GM12878 (cell line): ENCODE data around the gene EDNRB. TPM values are rescaled to one million over a fixed set of nuclear protein-coding genes. Genes with fewer than 3 reads are reported as not detected.

ENCODE experiments used
- ATAC-seq: fragments of 200-7000 bp; cut with Tn5 transposase; 3 replicates; pipeline ENCODE4 v1.9.1; 2020; ENCODE audit warnings: mild to moderate bottlenecking, moderate library complexity
- BruUV-seq: library from RNA; stranded (reverse); fragments of 400-500 nt; replicated peaks from 2 replicates; lab custom pipeline; 2021; lab: Mats Ljungman, UMichigan
- CTCF ChIA-PET: fragments of 300-600 bp; sonication (Branson Sonifier 250); formaldehyde crosslinking; extraction: SDS; loops from one replicate; lab custom pipeline; 2021; ENCODE audit warnings: inconsistent platforms; lab: Yijun Ruan, JAX
- POLR2A ChIA-PET: fragments of 350-600 bp; formaldehyde crosslinking; extraction: SDS; loops from one replicate; lab custom pipeline; 2021; ENCODE audit warnings: inconsistent platforms; lab: Charles Lee
- RAD21 ChIA-PET: fragments of 300-600 bp; sonication (Branson Sonifier 250); formaldehyde crosslinking; loops from one replicate; lab custom pipeline; 2023; ENCODE audit warnings: antibody characterized with exemption; ENCODE audit not compliant: unreplicated experiment; lab: Charles Lee
- SMC1A ChIA-PET: fragments of 300-600 bp; sonication (Branson Sonifier 250); formaldehyde crosslinking; loops from one replicate; lab custom pipeline; 2023; ENCODE audit not compliant: unreplicated experiment, uncharacterized antibody; lab: Charles Lee
- DNase-seq: peaks from one replicate; pipeline ENCODE4 v3.0.0-alpha.2; 2011; ENCODE audit warnings: low read depth, low spot score
- FAIRE-seq: peaks from 3 replicates; lab custom pipeline; 2011; peaks lifted over from hg19 to GRCh38; lab: Jason Lieb, UNC
- H2AFZ ChIP-seq: 2 replicates; pipeline ENCODE4 v1.6.0; 2011; ENCODE audit warnings: low read depth, low read length, control low read depth; ENCODE audit not compliant: control insufficient read depth
- H3K27ac ChIP-seq: 2 replicates; pipeline ENCODE4 v1.5.1; 2011; ENCODE audit warnings: control low read depth; ENCODE audit not compliant: control insufficient read depth, insufficient read depth
- H3K27me3 ChIP-seq, 2 experiments: replicated peaks in 1 of 2; 2 replicates each; pipeline versions ENCODE4 v1.6.0 to v1.6.1; 2011; ENCODE audit warnings: low read length in 1 of 2; ENCODE audit not compliant: control insufficient read depth in 2 of 2, insufficient read depth in 2 of 2
- H3K36me3 ChIP-seq, 2 experiments: 2 replicates each; pipeline ENCODE4 v1.5.1; 2011; ENCODE audit warnings: low read length in 1 of 2; ENCODE audit not compliant: control insufficient read depth in 2 of 2, insufficient read depth in 2 of 2
- H3K4me1 ChIP-seq: 2 replicates; pipeline ENCODE4 v1.6.1; 2011; ENCODE audit warnings: mild to moderate bottlenecking, low read length, moderate library complexity, mixed read lengths; ENCODE audit not compliant: control insufficient read depth, insufficient read depth
- H3K4me2 ChIP-seq: 2 replicates; pipeline ENCODE4 v1.6.0; 2011; ENCODE audit warnings: control low read depth; ENCODE audit not compliant: control insufficient read depth, insufficient read depth
- H3K4me3 ChIP-seq: fragments of 200-600 bp; sonication (generic); 2 replicates; pipeline ENCODE4 v1.5.1; 2016
- H3K79me2 ChIP-seq: 2 replicates; pipeline ENCODE4 v1.6.0; 2011; ENCODE audit warnings: low read length; ENCODE audit not compliant: control insufficient read depth, insufficient read depth
- H3K9ac ChIP-seq: 2 replicates; pipeline ENCODE4 v1.8.0; 2011; ENCODE audit warnings: low read length, control low read depth, mixed read lengths; ENCODE audit not compliant: control insufficient read depth, insufficient read depth
- H3K9me3 ChIP-seq: replicated peaks from 3 replicates; pipeline ENCODE4 v1.5.1; 2011; ENCODE audit warnings: mild to moderate bottlenecking, low read length; ENCODE audit not compliant: control insufficient read depth, insufficient read depth
- H4K20me1 ChIP-seq: 2 replicates; pipeline ENCODE4 v1.6.0; 2011; ENCODE audit not compliant: control insufficient read depth, insufficient read depth
- CBFB ChIP-seq: IDR thresholded peaks from 2 replicates; pipeline ENCODE4 v1.6.1; 2016; ENCODE audit warnings: antibody characterized with exemption, low read depth
- CBX3 ChIP-seq: fragments of 200-600 bp; sonication (generic); IDR thresholded peaks from 2 replicates; pipeline ENCODE4 v1.6.1; 2016; ENCODE audit warnings: low read depth, borderline replicate concordance
- FOXK2 ChIP-seq: fragments of 450-650 bp; IDR thresholded peaks from 2 replicates; pipeline ENCODE4 v1.6.1; 2017; ENCODE audit warnings: mild to moderate bottlenecking, moderate library complexity
- LARP7 ChIP-seq: fragments of 450-650 bp; IDR thresholded peaks from 2 replicates; pipeline ENCODE4 v1.6.1; 2017; ENCODE audit warnings: mild to moderate bottlenecking
- MEF2A ChIP-seq: IDR thresholded peaks from 2 replicates; pipeline ENCODE4 v1.6.1; 2011; ENCODE audit warnings: low read depth, mild to moderate bottlenecking, low read length, moderate library complexity; ENCODE audit not compliant: insufficient read depth
- NFIC ChIP-seq: IDR thresholded peaks from 2 replicates; pipeline ENCODE4 v1.6.1; 2012; ENCODE audit warnings: low read depth, mild to moderate bottlenecking, inconsistent platforms, low read length, moderate library complexity
- NR2C2 ChIP-seq: IDR thresholded peaks from 2 replicates; pipeline ENCODE4 v1.6.1; 2011; ENCODE audit warnings: borderline replicate concordance, low read depth; ENCODE audit not compliant: control insufficient read depth, insufficient read length
- POU2F2 ChIP-seq: IDR thresholded peaks from 3 replicates; pipeline ENCODE4 v1.6.1; 2011; ENCODE audit warnings: low read depth, mild to moderate bottlenecking, low read length, borderline replicate concordance
- RB1 ChIP-seq: fragments of 450-650 bp; formaldehyde crosslinking; IDR thresholded peaks from 2 replicates; pipeline ENCODE4 v1.6.1; 2017; ENCODE audit warnings: mild to moderate bottlenecking, borderline replicate concordance
- SIX5 ChIP-seq: IDR thresholded peaks from 2 replicates; pipeline ENCODE4 v1.6.1; 2011; ENCODE audit warnings: mild to moderate bottlenecking, low read depth, low read length, moderate library complexity; ENCODE audit not compliant: severe bottlenecking
- SMAD5 ChIP-seq: IDR thresholded peaks from 2 replicates; pipeline ENCODE4 v1.6.1; 2016; ENCODE audit warnings: antibody characterized with exemption, low read depth
- SPI1 ChIP-seq: IDR thresholded peaks from 2 replicates; pipeline ENCODE4 v1.6.1; 2011; ENCODE audit warnings: low read depth, mild to moderate bottlenecking, low read length, moderate library complexity, borderline replicate concordance; ENCODE audit not compliant: insufficient read depth
- SREBF1 ChIP-seq: IDR thresholded peaks from 2 replicates; pipeline ENCODE4 v1.6.1; 2012; ENCODE audit warnings: mild to moderate bottlenecking, low read length
- TCF3 ChIP-seq: IDR thresholded peaks from 2 replicates; pipeline ENCODE4 v1.6.1; 2012; ENCODE audit warnings: low read depth, mild to moderate bottlenecking, low read length, borderline replicate concordance; ENCODE audit not compliant: insufficient read depth
- TCF7 ChIP-seq: IDR thresholded peaks from 2 replicates; pipeline ENCODE4 v1.6.1; 2014; ENCODE audit warnings: antibody characterized with exemption, borderline replicate concordance
- WGBS: methylation state at CpG from one replicate; pipeline ENCODE4 v1.1.6; 2016; ENCODE audit warnings: low lambda C conversion rate; ENCODE audit not compliant: insufficient replicate concordance, insufficient coverage; ENCODE audit errors: missing lambda C conversion rate; 5-methylcytosine and 5-hydroxymethylcytosine counted together
- in situ Hi-C: fragments of 300-500 bp; cut with MboI; formaldehyde crosslinking; loops from 9 replicates; pipeline ENCODE4 v1.14.3; 2018; ENCODE audit warnings: mixed read lengths
- intact Hi-C: fragments of 100-400 bp; cut with micrococcal nuclease; formaldehyde crosslinking; loops from one replicate; pipeline ENCODE4 v1.14.2; 2022; ENCODE audit not compliant: unreplicated experiment
- polyA plus RNA-seq, 11 experiments: library from polyadenylated mRNA; depleted of rRNA in 4 of 11; unstranded in 6 of 11; stranded (reverse) in 5 of 11; fragments of >200 nt; fragmentation: Nextera tagmentation in 4 of 11; fragmentation: Illumina TruSeq in 1 of 11; extraction: Ambion mirVana in 4 of 11; extraction: Trizol in 1 of 11; gene quantifications; 1 replicate in 1 of 11; 2 replicates in 10 of 11; pipeline versions ENCODE4 v1.2.1 to v1.2.3, GENCODE V29; 2011 to 2016; ENCODE audit warnings: inconsistent platforms in 2 of 11, missing spikeins in 2 of 11, low read depth in 1 of 11
- total RNA-seq, 4 experiments: library from RNA; depleted of rRNA in 3 of 4; stranded (reverse); fragments of >200 nt in 3 of 4; fragmentation: Illumina TruSeq in 1 of 4; extraction: Trizol in 1 of 4; gene quantifications; 2 replicates each; pipeline versions ENCODE4 v1.2.1 to v1.2.3, GENCODE V29; 2013 to 2021
- TF ChIP-seq, protein P1 (sequence below): fragments of 450-650 bp; IDR thresholded peaks from 2 replicates; pipeline ENCODE4 v1.6.1; 2017; ENCODE audit warnings: mild to moderate bottlenecking, low read depth, inconsistent platforms; ENCODE audit not compliant: poor library complexity, severe bottlenecking
- TF ChIP-seq, protein P2 (sequence below): fragments of 450-650 bp; IDR thresholded peaks from 2 replicates; pipeline ENCODE4 v1.6.1; 2016; ENCODE audit warnings: mild to moderate bottlenecking

The EDNRB gene
- total and polyA plus RNA-seq, 10 of the 15 experiments (the other 5 are each of a cell fraction or from before 2014, with no cell fraction given), result not detected

- Histone ChIP-seq H3K9ac (no peak overlapping the region), H2AFZ (no peak overlapping the region), H3K4me2 (no peak overlapping the region), H3K9me3 (no peaks in the 10 kb centered on the region), H3K36me3 (no peaks in the 10 kb centered on the region), H4K20me1 (no peaks in the 10 kb centered on the region), H3K4me3 (no peak overlapping the region), H3K27ac (no peak overlapping the region), H3K27me3 (no peaks in the 10 kb centered on the region), H3K79me2 (no peaks in the 10 kb centered on the region), H3K4me1 (no peaks in the 10 kb centered on the region)
- SMC1A ChIA-PET, result no interaction called here
- CTCF ChIA-PET, result interaction anchor here (1.1 to 2.1 kb wide), 3 partner anchors 31 to 247 kb away, joined by 3 to 6 read pairs (median 4); no protein-coding TSS in a partner anchor
- in situ Hi-C loops (no loop called here), intact Hi-C loops (no loop called here)
- ATAC-seq, result no peak
- WGBS, result 20% methylated on average over 4 of the region's 4 CpGs
- FAIRE-seq, result no peak
- POLR2A ChIA-PET, result no interaction called here
- TF ChIP-seq POU2F2 (no peak), SREBF1 (no peak), FOXK2 (no peak), CBFB (no peak), TCF3 (no peak), TCF7 (no peak), LARP7 (no peak), MEF2A (no peak), NR2C2 (no peak), RB1 (no peak), NFIC (no peak), SIX5 (no peak), CBX3 (no peak), SPI1 (no peak), SMAD5 (no peak)
- TF ChIP-seq, protein P1, sequence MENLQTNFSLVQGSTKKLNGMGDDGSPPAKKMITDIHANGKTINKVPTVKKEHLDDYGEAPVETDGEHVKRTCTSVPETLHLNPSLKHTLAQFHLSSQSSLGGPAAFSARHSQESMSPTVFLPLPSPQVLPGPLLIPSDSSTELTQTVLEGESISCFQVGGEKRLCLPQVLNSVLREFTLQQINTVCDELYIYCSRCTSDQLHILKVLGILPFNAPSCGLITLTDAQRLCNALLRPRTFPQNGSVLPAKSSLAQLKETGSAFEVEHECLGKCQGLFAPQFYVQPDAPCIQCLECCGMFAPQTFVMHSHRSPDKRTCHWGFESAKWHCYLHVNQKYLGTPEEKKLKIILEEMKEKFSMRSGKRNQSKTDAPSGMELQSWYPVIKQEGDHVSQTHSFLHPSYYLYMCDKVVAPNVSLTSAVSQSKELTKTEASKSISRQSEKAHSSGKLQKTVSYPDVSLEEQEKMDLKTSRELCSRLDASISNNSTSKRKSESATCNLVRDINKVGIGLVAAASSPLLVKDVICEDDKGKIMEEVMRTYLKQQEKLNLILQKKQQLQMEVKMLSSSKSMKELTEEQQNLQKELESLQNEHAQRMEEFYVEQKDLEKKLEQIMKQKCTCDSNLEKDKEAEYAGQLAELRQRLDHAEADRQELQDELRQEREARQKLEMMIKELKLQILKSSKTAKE, result no peak
- TF ChIP-seq, protein P2, sequence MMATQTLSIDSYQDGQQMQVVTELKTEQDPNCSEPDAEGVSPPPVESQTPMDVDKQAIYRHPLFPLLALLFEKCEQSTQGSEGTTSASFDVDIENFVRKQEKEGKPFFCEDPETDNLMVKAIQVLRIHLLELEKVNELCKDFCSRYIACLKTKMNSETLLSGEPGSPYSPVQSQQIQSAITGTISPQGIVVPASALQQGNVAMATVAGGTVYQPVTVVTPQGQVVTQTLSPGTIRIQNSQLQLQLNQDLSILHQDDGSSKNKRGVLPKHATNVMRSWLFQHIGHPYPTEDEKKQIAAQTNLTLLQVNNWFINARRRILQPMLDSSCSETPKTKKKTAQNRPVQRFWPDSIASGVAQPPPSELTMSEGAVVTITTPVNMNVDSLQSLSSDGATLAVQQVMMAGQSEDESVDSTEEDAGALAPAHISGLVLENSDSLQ, result no peak
- DNase-seq, result no peak
- BruUV-seq, result no TSS peak
- RAD21 ChIA-PET, result no interaction called here
These were observed 44.2 kb downstream of the EDNRB start for GRCh38 chr13:77874406-77874805.
